NCI-H82 (cell line): ENCODE data around the gene TSACC.

ENCODE experiments used
- DNase-seq: peaks from one replicate; lab custom pipeline; 2025; lab: John Stamatoyannopoulos, UW

Gene TSACC

GRCh38 chr1:156394082-156394481 is 55.8 kb downstream of the TSACC start:
- no peak for DNase-seq

- DNase-seq: no peak
Measured at GRCh38 chr1:156394835-156395461, 56.6 kb downstream of the TSACC start.
